K562 (cell line): ENCODE measurements around the gene NOTO. TPM values are rescaled to one million over a fixed set of nuclear protein-coding genes. Genes with fewer than 3 reads are reported as not detected.

ENCODE experiments used
- ATAC-seq: fragments of 200-7000 bp; cut with Tn5 transposase; 3 replicates; pipeline ENCODE4 v1.9.1; 2020; ENCODE audit warnings: moderate library complexity
- BruUV-seq: library from RNA; stranded (reverse); fragments of 400-500 nt; replicated peaks from 2 replicates; lab custom pipeline; 2021; lab: Mats Ljungman, UMichigan
- CTCF ChIA-PET: fragments of 300-600 bp; formaldehyde crosslinking; extraction: SDS; loops from one replicate; lab custom pipeline; 2021; ENCODE audit warnings: low intra/inter-chr PET ratio; lab: Yijun Ruan, JAX
- POLR2A ChIA-PET: fragments of 300-600, 350-650 bp; sonication (Branson Sonifier 250); formaldehyde crosslinking; extraction: SDS; loops from one replicate; lab custom pipeline; 2021; ENCODE audit warnings: antibody characterized with exemption, inconsistent platforms; lab: Yijun Ruan, JAX
- DNase-seq, 4 experiments: peaks; one replicate each; pipeline versions ENCODE4 v3.0.0 to v3.0.0-alpha.2; 2011 to 2018; ENCODE audit warnings: low spot score in 3 of 4, mixed read lengths in 3 of 4; ENCODE audit errors: extremely low read depth in 1 of 4
- FAIRE-seq: peaks from 2 replicates; lab custom pipeline; 2011; peaks lifted over from hg19 to GRCh38; lab: Jason Lieb, UNC
- H2AFZ ChIP-seq: 2 replicates; pipeline ENCODE4 v1.6.0; 2011; ENCODE audit warnings: low read depth, low read length, control low read depth, inconsistent platforms
- H3K27ac ChIP-seq: fragments of 200-600 bp; 3 replicates; pipeline ENCODE4 v1.8.0; 2011; ENCODE audit warnings: low read depth, mild to moderate bottlenecking, control low read depth, inconsistent platforms, low read length, moderate library complexity, mixed read lengths; ENCODE audit errors: extremely low read depth
- H3K27me3 ChIP-seq, 2 experiments: fragments of 300-600 bp in 1 of 2; 2 replicates in 1 of 2; 3 replicates in 1 of 2; pipeline versions ENCODE4 v1.6.0 to v1.8.0; 2011; ENCODE audit warnings: inconsistent platforms in 2 of 2, low read length in 2 of 2, mild to moderate bottlenecking in 1 of 2, mixed read lengths in 1 of 2, moderate library complexity in 1 of 2; ENCODE audit not compliant: control insufficient read depth in 2 of 2, insufficient read depth in 2 of 2
- H3K36me3 ChIP-seq: fragments of 300-600 bp; 3 replicates; pipeline ENCODE4 v1.8.0; 2011; ENCODE audit warnings: mild to moderate bottlenecking, low read length, inconsistent platforms; ENCODE audit not compliant: control insufficient read depth, insufficient read depth
- H3K4me1 ChIP-seq, 2 experiments: fragments of 200-600 bp in 1 of 2; replicated peaks in 1 of 2; 2 replicates in 1 of 2; 3 replicates in 1 of 2; pipeline versions ENCODE4 v1.5.1 to v1.8.0; 2011; ENCODE audit warnings: inconsistent platforms in 2 of 2, low read length in 2 of 2, mild to moderate bottlenecking in 1 of 2, mixed read lengths in 1 of 2, moderate library complexity in 1 of 2; ENCODE audit not compliant: control insufficient read depth in 2 of 2, insufficient read depth in 2 of 2
- H3K4me2 ChIP-seq: 2 replicates; pipeline ENCODE4 v1.6.1; 2011; ENCODE audit warnings: low read length, control low read depth, inconsistent platforms, mixed read lengths; ENCODE audit not compliant: insufficient read depth
- H3K4me3 ChIP-seq: fragments of 200-600 bp; sonication (generic), shearing (Covaris generic); 2 replicates; pipeline ENCODE4 v1.5.1; 2016; ENCODE audit warnings: control low read depth, inconsistent platforms
- H3K79me2 ChIP-seq: fragments of 200-600 bp; 3 replicates; pipeline ENCODE4 v1.8.0; 2011; ENCODE audit warnings: low read length, inconsistent platforms; ENCODE audit not compliant: control insufficient read depth, insufficient read depth
- H3K9ac ChIP-seq, 2 experiments: 2 replicates each; pipeline versions ENCODE4 v1.6.0 to v1.6.1; 2011; ENCODE audit warnings: low read depth in 2 of 2, low read length in 2 of 2, control low read depth in 1 of 2, inconsistent platforms in 1 of 2, mild to moderate bottlenecking in 1 of 2, mixed read lengths in 1 of 2; ENCODE audit not compliant: insufficient read depth in 1 of 2
- H3K9me1 ChIP-seq: one replicate; pipeline ENCODE4 v1.6.0; 2011; ENCODE audit warnings: inconsistent platforms, mild to moderate bottlenecking, low read length, moderate library complexity; ENCODE audit not compliant: control insufficient read depth, insufficient read depth
- H3K9me3 ChIP-seq: replicated peaks from 2 replicates; pipeline ENCODE4 v1.5.1; 2011; ENCODE audit warnings: low read depth, low read length, inconsistent platforms; ENCODE audit not compliant: control insufficient read depth, insufficient read depth
- H4K20me1 ChIP-seq: replicated peaks from 2 replicates; pipeline ENCODE4 v1.6.1; 2011; ENCODE audit warnings: low read length, inconsistent platforms, mixed read lengths; ENCODE audit not compliant: control insufficient read depth, insufficient read depth
- BCL6 ChIP-seq: fragments of 250-450 bp; sonication (Bioruptor Pico); IDR thresholded peaks from 2 replicates; pipeline ENCODE4 v1.4.0; 2020
- ESRRA ChIP-seq: fragments of 450-650 bp; IDR thresholded peaks from 2 replicates; pipeline ENCODE4 v1.6.1; 2014; ENCODE audit warnings: low read depth, mild to moderate bottlenecking, moderate library complexity, borderline replicate concordance
- GABPB2 ChIP-seq: fragments of 250-450 bp; sonication (Bioruptor Pico); conservative IDR thresholded peaks from 2 replicates; pipeline ENCODE4 v1.5.1; 2021; ENCODE audit warnings: mild to moderate bottlenecking
- KDM4B ChIP-seq, 2 experiments: fragments of 450-650 bp in 1 of 2; sonication (generic) in 1 of 2; IDR thresholded peaks; 2 replicates each; pipeline ENCODE4 v1.6.1; 2016 to 2017; ENCODE audit warnings: borderline replicate concordance in 2 of 2, antibody characterized with exemption in 1 of 2, low read depth in 1 of 2, mild to moderate bottlenecking in 1 of 2
- NFXL1 ChIP-seq: fragments of 450-650 bp; formaldehyde crosslinking; IDR thresholded peaks from 2 replicates; pipeline ENCODE4 v1.4.0; 2021; ENCODE audit warnings: mild to moderate bottlenecking
- PURB ChIP-seq: sonication (generic); formaldehyde crosslinking; IDR thresholded peaks from 2 replicates; pipeline ENCODE4 v1.9.0; 2021; ENCODE audit warnings: low read depth, mild to moderate bottlenecking, missing genetic modification reagents
- RBM17 ChIP-seq: fragments of 200-400 bp; formaldehyde crosslinking; IDR thresholded peaks from 2 replicates; pipeline ENCODE4 v1.6.1; 2017; ENCODE audit warnings: low read depth, mild to moderate bottlenecking, low read length, borderline replicate concordance
- SIN3B ChIP-seq: fragments of 450-650 bp; IDR thresholded peaks from 2 replicates; pipeline ENCODE4 v1.6.1; 2017; ENCODE audit warnings: low read depth, mild to moderate bottlenecking, moderate library complexity
- SREBF1 ChIP-seq: fragments of 150-350 bp; IDR thresholded peaks from 2 replicates; pipeline ENCODE4 v1.6.1; 2014; ENCODE audit warnings: antibody characterized with exemption, low read depth, low read length, borderline replicate concordance
- TCF7L2 ChIP-seq: fragments of 150-350 bp; IDR thresholded peaks from 2 replicates; pipeline ENCODE4 v1.6.1; 2016; ENCODE audit warnings: low read depth, mild to moderate bottlenecking, low read length, moderate library complexity
- TGIF2 ChIP-seq: sonication (generic); formaldehyde crosslinking; IDR thresholded peaks from 2 replicates; pipeline ENCODE4 v1.8.1; 2022; ENCODE audit warnings: mild to moderate bottlenecking, missing genetic modification reagents, moderate library complexity
- ZNF644 ChIP-seq: fragments of 200-800 bp; sonication (Bioruptor generic); IDR thresholded peaks from 2 replicates; pipeline ENCODE4 v1.6.1; 2016; ENCODE audit warnings: low read depth, missing genetic modification characterization, missing compliant biosample characterization
- WGBS: fragments of 100-300 bp; shearing (Covaris generic); methylation state at CpG from one replicate; pipeline ENCODE4 v1.1.6; 2016; ENCODE audit warnings: low coverage, mixed read lengths; ENCODE audit not compliant: insufficient coverage; ENCODE audit errors: missing lambda C conversion rate; 5-methylcytosine and 5-hydroxymethylcytosine counted together
- in situ Hi-C: fragments of 300-500 bp; cut with MboI; formaldehyde crosslinking; loops from 4 replicates; pipeline ENCODE4 v1.15.0; 2018; ENCODE audit warnings: inconsistent platforms, mixed read lengths
- intact Hi-C: fragments of 100-400 bp; cut with micrococcal nuclease; formaldehyde crosslinking; loops from 2 replicates; pipeline ENCODE4 v1.14.2; 2022
- polyA plus RNA-seq, 8 experiments: library from polyadenylated mRNA; depleted of rRNA in 4 of 8; stranded (reverse) in 5 of 8; unstranded in 3 of 8; fragments of >200 nt; fragmentation: Nextera tagmentation in 2 of 8; fragmentation: Illumina TruSeq in 1 of 8; extraction: Ambion mirVana in 2 of 8; extraction: Trizol in 1 of 8; gene quantifications; 2 replicates each; pipeline versions ENCODE4 v1.2.1 to v1.2.3, GENCODE V29; 2011 to 2014; ENCODE audit warnings: inconsistent platforms in 1 of 8, missing spikeins in 1 of 8
- total RNA-seq, 7 experiments: library from RNA; depleted of rRNA in 6 of 7; stranded (reverse); fragments of >200 nt in 6 of 7; fragmentation: Illumina TruSeq in 2 of 7; extraction: Trizol in 2 of 7; gene quantifications; 2 replicates each; pipeline versions ENCODE4 v1.2.1 to v1.2.3, GENCODE V29; 2011 to 2021; ENCODE audit warnings: low replicate concordance in 1 of 7
- TF ChIP-seq, protein P1 (sequence below): fragments of 200-800 bp; sonication (Bioruptor generic); IDR thresholded peaks from 2 replicates; pipeline ENCODE4 v1.6.1; 2017; ENCODE audit warnings: missing genetic modification characterization, missing compliant biosample characterization
- TF ChIP-seq, protein P2 (sequence below): sonication (generic); formaldehyde crosslinking; IDR thresholded peaks from 2 replicates; pipeline ENCODE4 v1.8.0; 2022; ENCODE audit warnings: mild to moderate bottlenecking, missing genetic modification reagents
- TF ChIP-seq, protein P3 (sequence below): fragments of 450-650 bp; IDR thresholded peaks from 2 replicates; pipeline ENCODE4 v1.7.1; 2018; ENCODE audit warnings: mild to moderate bottlenecking, low read depth; ENCODE audit not compliant: partially characterized antibody

NOTO gene
- total and polyA plus RNA-seq, 9 of the 15 experiments (the other 6 are each of a cell fraction or from before 2014, with no cell fraction given) = not detected

DNA sequence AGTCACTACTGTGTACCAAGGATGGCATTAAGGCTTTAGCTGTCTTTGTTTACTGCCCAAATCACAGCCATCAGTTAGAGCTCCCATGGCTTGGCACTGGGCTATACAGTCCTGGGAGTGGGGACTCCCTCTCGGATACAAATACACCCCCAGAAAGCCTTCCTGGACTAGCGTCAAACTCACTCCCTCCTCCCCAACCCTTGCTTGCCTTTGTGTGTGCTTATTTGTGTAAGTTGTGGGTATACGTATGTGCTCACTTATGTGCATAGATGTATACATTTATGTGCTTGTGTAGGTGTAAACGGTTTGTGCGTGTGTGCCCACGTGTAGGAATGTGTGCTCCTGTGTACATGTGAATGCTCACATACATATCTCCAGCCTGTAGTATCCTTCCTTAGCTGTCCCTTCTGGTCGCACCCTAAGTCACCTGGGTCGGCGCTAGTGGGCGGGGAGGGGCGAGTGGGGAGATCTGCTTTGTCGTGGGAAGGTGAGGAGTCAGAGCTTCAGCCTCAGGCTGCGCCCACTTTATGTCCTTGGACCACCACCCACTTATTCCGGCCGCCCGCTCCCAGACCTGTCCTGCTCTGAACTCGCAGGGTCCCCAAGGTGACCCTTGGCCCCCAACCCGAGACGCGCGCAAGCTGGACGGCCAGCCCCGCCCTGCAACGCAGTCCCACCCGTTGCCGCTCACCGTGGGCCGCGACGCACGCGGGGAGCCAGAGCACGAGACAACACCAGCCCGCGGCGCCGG lies 30.2 kb downstream of the NOTO start:
- peak overlapping the region; percentile 67 for H3K27ac ChIP-seq
- H3K36me3 ChIP-seq = peaks cover 46% of the 10 kb centered on the region
- peak overlapping the region; percentile 93 for H2AFZ ChIP-seq
- TF ChIP-seq TGIF2 (CRISPR knock-in tag) = peak; percentile 78; the same call in 1 of the 2 replicates
- TF ChIP-seq RBM17 = no peak
- TF ChIP-seq, protein P1, sequence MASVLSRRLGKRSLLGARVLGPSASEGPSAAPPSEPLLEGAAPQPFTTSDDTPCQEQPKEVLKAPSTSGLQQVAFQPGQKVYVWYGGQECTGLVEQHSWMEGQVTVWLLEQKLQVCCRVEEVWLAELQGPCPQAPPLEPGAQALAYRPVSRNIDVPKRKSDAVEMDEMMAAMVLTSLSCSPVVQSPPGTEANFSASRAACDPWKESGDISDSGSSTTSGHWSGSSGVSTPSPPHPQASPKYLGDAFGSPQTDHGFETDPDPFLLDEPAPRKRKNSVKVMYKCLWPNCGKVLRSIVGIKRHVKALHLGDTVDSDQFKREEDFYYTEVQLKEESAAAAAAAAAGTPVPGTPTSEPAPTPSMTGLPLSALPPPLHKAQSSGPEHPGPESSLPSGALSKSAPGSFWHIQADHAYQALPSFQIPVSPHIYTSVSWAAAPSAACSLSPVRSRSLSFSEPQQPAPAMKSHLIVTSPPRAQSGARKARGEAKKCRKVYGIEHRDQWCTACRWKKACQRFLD (CRISPR knock-in tag) = 0 out of 2 replicates have a peak, but pooled peaks have one; percentile 39
- peak; percentile 80 for TF ChIP-seq ESRRA
- TF ChIP-seq ZNF644 (tag) = no peak
- TF ChIP-seq, protein P2, sequence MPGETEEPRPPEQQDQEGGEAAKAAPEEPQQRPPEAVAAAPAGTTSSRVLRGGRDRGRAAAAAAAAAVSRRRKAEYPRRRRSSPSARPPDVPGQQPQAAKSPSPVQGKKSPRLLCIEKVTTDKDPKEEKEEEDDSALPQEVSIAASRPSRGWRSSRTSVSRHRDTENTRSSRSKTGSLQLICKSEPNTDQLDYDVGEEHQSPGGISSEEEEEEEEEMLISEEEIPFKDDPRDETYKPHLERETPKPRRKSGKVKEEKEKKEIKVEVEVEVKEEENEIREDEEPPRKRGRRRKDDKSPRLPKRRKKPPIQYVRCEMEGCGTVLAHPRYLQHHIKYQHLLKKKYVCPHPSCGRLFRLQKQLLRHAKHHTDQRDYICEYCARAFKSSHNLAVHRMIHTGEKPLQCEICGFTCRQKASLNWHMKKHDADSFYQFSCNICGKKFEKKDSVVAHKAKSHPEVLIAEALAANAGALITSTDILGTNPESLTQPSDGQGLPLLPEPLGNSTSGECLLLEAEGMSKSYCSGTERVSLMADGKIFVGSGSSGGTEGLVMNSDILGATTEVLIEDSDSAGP (CRISPR knock-in tag) = 0 out of 2 replicates have a peak, but pooled peaks have one; percentile 13
- TF ChIP-seq BCL6 (CRISPR knock-in tag) = no peak
- no peak for TF ChIP-seq GABPB2 (CRISPR knock-in tag)
- no peak for TF ChIP-seq SREBF1
- TF ChIP-seq NFXL1 (CRISPR knock-in tag) = no peak
- TF ChIP-seq, protein P3, sequence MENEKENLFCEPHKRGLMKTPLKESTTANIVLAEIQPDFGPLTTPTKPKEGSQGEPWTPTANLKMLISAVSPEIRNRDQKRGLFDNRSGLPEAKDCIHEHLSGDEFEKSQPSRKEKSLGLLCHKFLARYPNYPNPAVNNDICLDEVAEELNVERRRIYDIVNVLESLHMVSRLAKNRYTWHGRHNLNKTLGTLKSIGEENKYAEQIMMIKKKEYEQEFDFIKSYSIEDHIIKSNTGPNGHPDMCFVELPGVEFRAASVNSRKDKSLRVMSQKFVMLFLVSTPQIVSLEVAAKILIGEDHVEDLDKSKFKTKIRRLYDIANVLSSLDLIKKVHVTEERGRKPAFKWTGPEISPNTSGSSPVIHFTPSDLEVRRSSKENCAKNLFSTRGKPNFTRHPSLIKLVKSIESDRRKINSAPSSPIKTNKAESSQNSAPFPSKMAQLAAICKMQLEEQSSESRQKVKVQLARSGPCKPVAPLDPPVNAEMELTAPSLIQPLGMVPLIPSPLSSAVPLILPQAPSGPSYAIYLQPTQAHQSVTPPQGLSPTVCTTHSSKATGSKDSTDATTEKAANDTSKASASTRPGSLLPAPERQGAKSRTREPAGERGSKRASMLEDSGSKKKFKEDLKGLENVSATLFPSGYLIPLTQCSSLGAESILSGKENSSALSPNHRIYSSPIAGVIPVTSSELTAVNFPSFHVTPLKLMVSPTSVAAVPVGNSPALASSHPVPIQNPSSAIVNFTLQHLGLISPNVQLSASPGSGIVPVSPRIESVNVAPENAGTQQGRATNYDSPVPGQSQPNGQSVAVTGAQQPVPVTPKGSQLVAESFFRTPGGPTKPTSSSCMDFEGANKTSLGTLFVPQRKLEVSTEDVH = no peak
- TF ChIP-seq SIN3B = peak; percentile 34; the same call in 1 of the 2 replicates
- TF ChIP-seq KDM4B (IDR thresholded peaks at IDR 0.05; ENCODE audit: borderline replicate concordance in 2 of 2, low read depth in 1 of 2) = 0 out of 4 replicates have a peak, but pooled peaks of 1 of the 2 experiments have one; percentile 20
- TF ChIP-seq PURB (CRISPR knock-in tag) = no peak
- no peak for TF ChIP-seq TCF7L2

More for the DNA sequence above, 30.2 kb downstream of the NOTO start:
- WGBS = 2% methylated on average over 13 of the region's 37 CpGs
- CTCF ChIA-PET = no interaction called here
- in situ Hi-C loops = no loop called here
- FAIRE-seq = no peak
- H3K4me3 ChIP-seq = peak overlapping the region; percentile 95
- peak overlapping the region; percentile 98 for H3K4me2 ChIP-seq
- peaks cover 11% of the 10 kb centered on the region for H3K9me1 ChIP-seq
- intact Hi-C loops = loop anchor here (1.0 kb wide), 1 partner anchor 18 kb away; the partner anchor contains the start of gene SMYD5
- H4K20me1 ChIP-seq = peaks cover 26% of the 10 kb centered on the region
- H3K79me2 ChIP-seq = peaks cover 50% of the 10 kb centered on the region
- DNase-seq = peak; percentile 60 to 78 (median 71)
- H3K27me3 ChIP-seq = no peaks in the 10 kb centered on the region
- POLR2A ChIA-PET = interaction anchor here (0.5 to 6.3 kb wide), 11 partner anchors 9 to 661 kb away, joined by 3 to 43 read pairs (median 5); no protein-coding TSS in a partner anchor
- peak; percentile 54 for ATAC-seq
- H3K9ac ChIP-seq = peak overlapping the region; percentile 91 to 95
- no peaks in the 10 kb centered on the region for H3K9me3 ChIP-seq
- BruUV-seq = TSS peak; percentile 68
- peaks cover 13 to 19% of the 10 kb centered on the region in 2 experiments; a peak in 3 of 5 replicates for H3K4me1 ChIP-seq
